Mucosa of rectum (tissue), 2 donors: Measurements from ENCODE around the gene AP1AR.
"Not testable (repeated sequence)": the region's sequence is repeated elsewhere in the genome, so short reads cannot be mapped to it uniquely, and the experiment has no call there.

Source experiments
- H3K27ac ChIP-seq, 2 donors: one replicate each; pipeline ENCODE4 v1.7.0; 2013; ENCODE audit warnings: inconsistent platforms in 2 of 2, low read depth in 2 of 2, low read length in 2 of 2
- H3K27me3 ChIP-seq, 2 donors: one replicate each; pipeline ENCODE4 v1.7.0; 2013; ENCODE audit warnings: low read length in 2 of 2; ENCODE audit not compliant: control insufficient read depth in 2 of 2, insufficient read depth in 2 of 2
- H3K36me3 ChIP-seq, 2 donors: one replicate each; pipeline ENCODE4 v1.7.0; 2013; ENCODE audit warnings: low read length in 2 of 2; ENCODE audit not compliant: control insufficient read depth in 2 of 2, insufficient read depth in 2 of 2
- H3K4me1 ChIP-seq, 2 donors: one replicate each; pipeline ENCODE4 v1.7.0; 2013; ENCODE audit warnings: low read length in 2 of 2, mild to moderate bottlenecking in 1 of 2; ENCODE audit not compliant: control insufficient read depth in 2 of 2, insufficient read depth in 2 of 2
- H3K4me3 ChIP-seq, 2 donors: one replicate each; pipeline ENCODE4 v1.7.0; 2013; ENCODE audit warnings: low read length in 2 of 2
- H3K9ac ChIP-seq, 2 donors: one replicate each; pipeline ENCODE4 v1.7.0; 2013; ENCODE audit warnings: low read length in 2 of 2, low read depth in 1 of 2, mild to moderate bottlenecking in 1 of 2
- H3K9me3 ChIP-seq, 2 donors: one replicate each; pipeline ENCODE4 v1.7.0; 2013; ENCODE audit warnings: low read length in 2 of 2; ENCODE audit not compliant: control insufficient read depth in 2 of 2
- donor health status: healthy.
- donor health status: Normal muscosa, but diverticular disease.

AP1AR gene

DNA sequence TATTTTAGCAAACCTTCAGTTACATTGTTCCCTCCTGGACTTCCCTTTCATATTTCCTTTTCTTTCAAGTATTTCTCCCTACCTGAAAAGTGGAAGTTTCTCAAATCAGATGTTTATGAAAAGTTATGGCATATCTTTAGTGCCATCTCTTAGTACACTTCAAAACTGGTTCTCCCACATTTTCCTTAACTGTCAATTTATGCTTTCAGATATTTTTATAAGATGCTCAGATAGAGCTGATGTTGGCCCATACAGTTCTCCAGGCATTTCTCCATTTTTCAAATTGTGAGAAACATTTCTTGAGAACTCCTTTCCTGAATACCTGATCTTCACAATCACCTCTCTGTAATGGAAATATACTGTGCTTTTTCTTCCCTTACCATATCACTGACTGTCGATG lies 32.5 kb upstream of the AP1AR start:
- Histone ChIP-seq H3K27ac (no peak overlapping the region), H3K9me3 (no peaks in the 10 kb centered on the region), H3K36me3 (no peaks in the 10 kb centered on the region), H3K4me1 (no peaks in the 10 kb centered on the region), H3K9ac (no peak overlapping the region), H3K4me3 (no peak overlapping the region), H3K27me3 (no peaks in the 10 kb centered on the region)

GRCh38 chr4:112201915-112202505 lies 29.6 kb upstream of the AP1AR start:
- Histone ChIP-seq H3K9ac (no peak overlapping the region), H3K27ac (no peak overlapping the region), H3K36me3 (no peaks in the 10 kb centered on the region), H3K27me3 (no peaks in the 10 kb centered on the region), H3K4me3 (no peak overlapping the region), H3K4me1 (no peaks in the 10 kb centered on the region), H3K9me3 (no peaks in the 10 kb centered on the region)

GRCh38 chr4:112203593-112203992 lies 28.0 kb upstream of the AP1AR start:
- H3K9me3 ChIP-seq = no peaks in the 10 kb centered on the region
- H3K4me3 ChIP-seq = no peak overlapping the region
- H3K27me3 ChIP-seq = no peaks in the 10 kb centered on the region
- H3K4me1 ChIP-seq = no peaks in the 10 kb centered on the region
- H3K27ac ChIP-seq = no peak overlapping the region
- H3K9ac ChIP-seq = no peak overlapping the region
- H3K36me3 ChIP-seq = no peaks in the 10 kb centered on the region

- no peaks in the 10 kb centered on the region for H3K9me3 ChIP-seq
- H3K4me1 ChIP-seq = no peaks in the 10 kb centered on the region
- no peak overlapping the region for H3K4me3 ChIP-seq
- H3K36me3 ChIP-seq = no peaks in the 10 kb centered on the region
- no peak overlapping the region for H3K9ac ChIP-seq
- no peaks in the 10 kb centered on the region for H3K27me3 ChIP-seq
- H3K27ac ChIP-seq = no peak overlapping the region
Observed at GRCh38 chr4:112206431-112206830, 25.2 kb upstream of the AP1AR start.

DNA sequence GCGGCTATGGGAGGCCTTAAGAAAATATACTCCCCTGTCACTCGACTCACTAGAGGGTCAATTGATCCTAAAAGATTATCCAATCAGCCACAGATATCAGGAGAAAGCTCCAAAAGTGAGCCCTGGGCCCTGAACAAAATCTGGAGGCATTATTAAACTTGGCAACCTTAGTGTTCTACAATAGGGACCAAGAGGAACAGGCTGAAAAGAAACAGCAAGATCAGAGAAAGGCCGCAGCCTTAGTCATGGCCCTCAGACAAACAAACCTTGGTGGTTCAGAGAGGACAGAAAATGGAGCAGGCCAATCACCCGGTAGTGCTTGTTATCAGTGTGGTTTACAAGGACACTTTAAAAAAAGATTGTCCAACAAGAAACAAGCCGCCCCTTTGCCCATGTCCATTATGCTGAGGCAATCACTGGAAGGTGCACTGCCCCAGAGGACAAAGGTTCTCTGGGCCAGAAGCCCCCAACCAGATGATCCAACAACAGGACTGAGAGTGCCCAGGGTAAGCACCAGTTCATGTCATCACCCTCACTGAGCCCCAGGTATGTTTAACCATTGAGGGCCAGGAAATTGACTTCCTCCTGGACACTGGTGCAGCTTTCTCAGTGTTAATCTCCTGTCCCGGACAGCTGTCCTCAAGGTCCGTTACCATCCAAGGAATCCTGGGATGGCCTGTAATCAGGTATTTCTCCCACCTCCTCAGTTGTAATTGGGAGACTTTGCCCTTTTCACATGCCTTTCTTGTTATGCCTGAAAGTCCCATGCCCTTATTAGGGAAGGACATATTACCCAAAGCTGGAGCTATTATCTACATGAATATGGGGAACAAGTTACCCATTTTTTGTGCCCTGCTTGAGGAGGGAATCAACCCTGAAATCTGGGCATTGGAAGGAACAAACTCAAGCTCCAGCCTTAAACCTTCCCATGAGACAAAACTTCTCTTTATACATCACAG lies 23.2 kb upstream of the AP1AR start:
- not testable (repeated sequence) for H3K4me1 ChIP-seq, H3K4me3 ChIP-seq, H3K27ac ChIP-seq, H3K9me3 ChIP-seq, H3K36me3 ChIP-seq, H3K9ac ChIP-seq, H3K27me3 ChIP-seq

GRCh38 chr4:112210777-112211176 lies 20.8 kb upstream of the AP1AR start:
- Histone ChIP-seq H3K9me3 (no peaks in the 10 kb centered on the region), H3K4me1 (no peaks in the 10 kb centered on the region), H3K27me3 (no peaks in the 10 kb centered on the region), H3K27ac (no peak overlapping the region), H3K36me3 (no peaks in the 10 kb centered on the region), H3K4me3 (no peak overlapping the region), H3K9ac (no peak overlapping the region)

GRCh38 chr4:112213091-112213490 lies 18.5 kb upstream of the AP1AR start:
- Histone ChIP-seq H3K9ac (no peak overlapping the region), H3K36me3 (no peaks in the 10 kb centered on the region)

GRCh38 chr4:112213856-112214255 lies 17.7 kb upstream of the AP1AR start:
- Histone ChIP-seq H3K4me3 (no peak overlapping the region), H3K9me3 (no peaks in the 10 kb centered on the region), H3K4me1 (no peaks in the 10 kb centered on the region), H3K9ac (no peak overlapping the region), H3K36me3 (no peaks in the 10 kb centered on the region), H3K27ac (no peak overlapping the region), H3K27me3 (no peaks in the 10 kb centered on the region)

More at GRCh38 chr4:112213091-112213490, 18.5 kb upstream of the AP1AR start:
- Histone ChIP-seq H3K27ac (no peak overlapping the region), H3K27me3 (no peaks in the 10 kb centered on the region), H3K4me3 (no peak overlapping the region), H3K4me1 (no peaks in the 10 kb centered on the region), H3K9me3 (no peaks in the 10 kb centered on the region)

DNA sequence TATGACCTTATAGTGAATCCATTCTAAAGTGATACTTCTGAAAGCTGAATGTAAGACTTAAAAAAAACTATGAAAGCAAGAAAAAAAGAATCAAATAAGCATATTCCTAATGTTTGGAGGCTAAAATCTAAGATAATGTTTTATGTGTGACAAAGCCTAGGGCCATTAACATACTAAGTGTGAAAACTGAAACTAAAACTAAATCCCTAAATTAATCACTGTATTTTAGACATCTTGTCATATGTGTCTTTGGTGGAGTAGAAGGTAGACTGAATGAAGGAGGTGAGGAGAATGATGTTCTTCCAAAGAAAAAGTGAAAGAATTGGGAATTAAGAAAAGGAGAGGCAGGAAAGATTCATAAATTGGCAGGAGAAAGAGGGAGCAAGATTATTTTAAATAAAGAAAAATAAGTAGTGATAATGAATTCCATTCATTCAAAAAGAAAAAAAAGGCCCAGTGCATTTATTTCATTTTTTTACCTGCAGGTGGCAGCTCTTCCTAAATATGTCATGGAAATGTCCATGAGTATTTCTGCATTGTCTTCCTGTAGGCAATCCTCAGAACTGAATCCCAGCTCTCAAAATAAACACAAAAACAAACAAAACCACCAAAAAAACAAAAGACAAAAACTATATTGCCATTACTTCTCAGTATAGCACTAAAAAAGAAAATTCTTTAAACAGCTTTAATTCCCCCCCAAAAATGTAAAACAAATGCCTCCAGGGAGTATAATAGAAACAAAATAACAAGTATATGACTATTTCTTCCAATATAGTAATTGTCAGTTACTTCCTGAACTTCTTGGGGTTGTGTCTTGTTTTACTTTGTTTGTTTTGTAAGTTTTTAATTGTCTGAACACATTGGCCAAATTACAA lies 17.0 kb upstream of the AP1AR start:
- Histone ChIP-seq H3K4me3 (no peak overlapping the region), H3K4me1 (no peaks in the 10 kb centered on the region), H3K36me3 (no peaks in the 10 kb centered on the region), H3K9me3 (no peaks in the 10 kb centered on the region), H3K27me3 (no peaks in the 10 kb centered on the region), H3K9ac (no peak overlapping the region), H3K27ac (no peak overlapping the region)
